ENCODE measurements around the gene COL9A2.

The COL9A2 gene

GRCh38 chr1:40266786-40267535, 50.1 kb downstream of the COL9A2 start:
- no peak for DNase-seq (ENCODE audit: low read depth in 1 of 2, low spot score in 1 of 2)
- no peaks in the 10 kb centered on the region for H3K27me3 ChIP-seq (ENCODE audit: insufficient read depth, poor library complexity, severe bottlenecking)
- H3K4me3 ChIP-seq (replicated peaks; ENCODE audit: insufficient read depth, low read length), result no peak overlapping the region
- H3K27ac ChIP-seq (replicated peaks), result no peak overlapping the region
- TF ChIP-seq POLR2AphosphoS5 (IDR thresholded peaks at IDR 0.05; ENCODE audit: low read depth) (no peak), REST (IDR thresholded peaks at IDR 0.05; ENCODE audit: insufficient replicate concordance, low read depth) (no peak), GABPA (IDR thresholded peaks at IDR 0.05; ENCODE audit: low read depth) (no peak), SPI1 (IDR thresholded peaks at IDR 0.05; ENCODE audit: borderline replicate concordance, low read depth) (no peak), CTCF (IDR thresholded peaks at IDR 0.05; ENCODE audit: insufficient read depth, low read length) (no peak)

DNA sequence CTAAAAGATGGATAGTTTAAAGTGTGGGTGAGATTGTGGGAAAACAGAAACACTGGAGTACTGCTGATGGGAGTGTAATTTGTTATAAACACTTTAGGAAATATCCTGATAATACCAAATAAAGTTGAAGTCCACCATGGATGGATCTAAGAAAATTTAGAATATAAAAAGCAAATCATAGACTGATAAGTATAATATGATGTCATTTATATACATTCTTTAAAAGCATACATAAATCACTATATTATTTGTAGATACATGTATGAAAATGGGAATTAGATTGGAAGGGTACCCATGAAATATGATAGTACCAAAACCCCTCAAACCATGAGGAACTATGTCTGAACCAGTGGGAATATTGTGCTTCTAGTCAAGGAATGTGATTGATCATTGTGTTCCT, 51.2 kb downstream of the COL9A2 start:
- TF ChIP-seq GABPA (IDR thresholded peaks at IDR 0.05; ENCODE audit: low read depth), result no peak
- TF ChIP-seq CTCF (IDR thresholded peaks at IDR 0.05; ENCODE audit: insufficient read depth, low read length), result no peak
- no peak for TF ChIP-seq REST (IDR thresholded peaks at IDR 0.05; ENCODE audit: insufficient replicate concordance, low read depth)
- TF ChIP-seq SPI1 (IDR thresholded peaks at IDR 0.05; ENCODE audit: borderline replicate concordance, low read depth), result no peak
- TF ChIP-seq POLR2AphosphoS5 (IDR thresholded peaks at IDR 0.05; ENCODE audit: low read depth), result no peak
- no peak overlapping the region for H3K27ac ChIP-seq (replicated peaks)
- no peak for DNase-seq (ENCODE audit: low read depth in 1 of 2, low spot score in 1 of 2)

DNA sequence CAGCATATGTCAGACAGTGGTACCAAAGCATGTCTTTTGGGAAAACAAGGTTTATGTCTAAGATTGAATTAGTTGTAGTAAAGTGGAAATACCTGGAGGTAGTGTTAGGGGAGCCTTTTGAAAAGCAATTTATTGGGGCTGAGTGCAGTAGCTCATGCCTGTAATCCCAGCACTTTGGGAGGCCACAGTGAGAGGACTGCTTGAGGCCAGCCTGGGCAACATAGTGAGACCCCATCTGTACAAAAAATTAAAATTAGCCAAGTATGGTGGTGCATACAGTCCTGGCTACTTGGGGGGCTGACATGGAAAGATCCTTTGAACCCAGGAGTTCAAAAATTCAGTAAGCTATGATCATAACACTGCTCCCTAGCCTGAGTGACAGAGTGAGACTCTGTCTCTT, 51.8 kb downstream of the COL9A2 start:
- DNase-seq (ENCODE audit: low read depth in 1 of 2, low spot score in 1 of 2), result no peak
- H3K4me3 ChIP-seq (replicated peaks; ENCODE audit: insufficient read depth, low read length), result no peak overlapping the region
- TF ChIP-seq POLR2AphosphoS5 (IDR thresholded peaks at IDR 0.05; ENCODE audit: low read depth) (no peak), REST (IDR thresholded peaks at IDR 0.05; ENCODE audit: insufficient replicate concordance, low read depth) (no peak), CTCF (IDR thresholded peaks at IDR 0.05; ENCODE audit: insufficient read depth, low read length) (no peak), GABPA (IDR thresholded peaks at IDR 0.05; ENCODE audit: low read depth) (no peak), SPI1 (IDR thresholded peaks at IDR 0.05; ENCODE audit: borderline replicate concordance, low read depth) (no peak)
- H3K27ac ChIP-seq (replicated peaks), result no peak overlapping the region
- H3K27me3 ChIP-seq (ENCODE audit: insufficient read depth, poor library complexity, severe bottlenecking), result no peaks in the 10 kb centered on the region

More for the DNA sequence above, 51.2 kb downstream of the COL9A2 start:
- H3K27me3 ChIP-seq (ENCODE audit: insufficient read depth, poor library complexity, severe bottlenecking), result no peaks in the 10 kb centered on the region
- no peak overlapping the region for H3K4me3 ChIP-seq (replicated peaks; ENCODE audit: insufficient read depth, low read length)
